H9 (cell line): ENCODE results near the gene HOMER3. TPM values are rescaled to one million over a fixed set of nuclear protein-coding genes. Genes with fewer than 3 reads are reported as not detected.

Experiments used
- DNase-seq: peaks from one replicate; pipeline ENCODE4 v3.0.0-alpha.2; 2017
- H2AFZ ChIP-seq: one replicate; pipeline ENCODE4 v1.6.1; 2013; ENCODE audit warnings: mild to moderate bottlenecking, low read length, control low read depth, moderate library complexity
- H2AK5ac ChIP-seq: 2 replicates; pipeline ENCODE4 v1.6.1; 2013; ENCODE audit warnings: low read length, control low read depth, mixed read lengths; ENCODE audit not compliant: insufficient read length
- H2BK120ac ChIP-seq: one replicate; pipeline ENCODE4 v1.6.1; 2013; ENCODE audit warnings: low read depth, mild to moderate bottlenecking, low read length, control low read depth, inconsistent platforms; ENCODE audit not compliant: poor library complexity, severe bottlenecking
- H2BK12ac ChIP-seq: 2 replicates; pipeline ENCODE4 v1.6.1; 2013; ENCODE audit warnings: low read length, control low read depth, mixed read lengths, low read depth; ENCODE audit not compliant: insufficient read length
- H2BK15ac ChIP-seq: 2 replicates; pipeline ENCODE4 v1.6.1; 2013; ENCODE audit warnings: low read depth, low read length, control low read depth
- H2BK20ac ChIP-seq: one replicate; pipeline ENCODE4 v1.6.1; 2013; ENCODE audit warnings: low read depth, mild to moderate bottlenecking, low read length, control low read depth, inconsistent platforms; ENCODE audit not compliant: poor library complexity, severe bottlenecking
- H2BK5ac ChIP-seq: 2 replicates; pipeline ENCODE4 v1.6.1; 2013; ENCODE audit warnings: low read length, control low read depth, mixed read lengths; ENCODE audit not compliant: insufficient read length
- H3K14ac ChIP-seq: 2 replicates; pipeline ENCODE4 v1.6.1; 2013; ENCODE audit warnings: low read length, control low read depth; ENCODE audit not compliant: insufficient read depth
- H3K18ac ChIP-seq: 2 replicates; pipeline ENCODE4 v1.6.1; 2013; ENCODE audit warnings: low read depth, mild to moderate bottlenecking, mixed read lengths, low read length, control low read depth; ENCODE audit not compliant: insufficient read length
- H3K23ac ChIP-seq: 2 replicates; pipeline ENCODE4 v1.6.1; 2013; ENCODE audit warnings: low read length, control low read depth, mixed read lengths, low read depth; ENCODE audit not compliant: insufficient read length
- H3K23me2 ChIP-seq: 2 replicates; pipeline ENCODE4 v1.6.1; 2013; ENCODE audit warnings: low read depth, mild to moderate bottlenecking, mixed read lengths, low read length, control low read depth; ENCODE audit not compliant: insufficient read length, poor library complexity, severe bottlenecking
- H3K27ac ChIP-seq: 2 replicates; pipeline ENCODE4 v1.5.1; 2013; ENCODE audit warnings: low read length, control low read depth, mixed read lengths, low read depth; ENCODE audit not compliant: insufficient read length
- H3K27me3 ChIP-seq: 2 replicates; pipeline ENCODE4 v1.6.1; 2013; ENCODE audit warnings: low read length, control low read depth, inconsistent platforms; ENCODE audit not compliant: insufficient read depth
- H3K4ac ChIP-seq: 2 replicates; pipeline ENCODE4 v1.6.1; 2013; ENCODE audit warnings: low read depth, mild to moderate bottlenecking, control low read depth, inconsistent platforms, low read length, moderate library complexity
- H3K4me1 ChIP-seq: 2 replicates; pipeline ENCODE4 v1.6.1; 2013; ENCODE audit warnings: low read length, control low read depth, inconsistent platforms; ENCODE audit not compliant: insufficient read depth
- H3K4me2 ChIP-seq: 2 replicates; pipeline ENCODE4 v1.6.1; 2013; ENCODE audit warnings: low read length, control low read depth, mixed read lengths; ENCODE audit not compliant: insufficient read length, insufficient read depth
- H3K56ac ChIP-seq: 2 replicates; pipeline ENCODE4 v1.6.1; 2013; ENCODE audit warnings: low read depth, mild to moderate bottlenecking, mixed read lengths, low read length, control low read depth; ENCODE audit not compliant: insufficient read length
- H3K79me1 ChIP-seq: 2 replicates; pipeline ENCODE4 v1.6.1; 2013; ENCODE audit warnings: low read depth, mild to moderate bottlenecking, moderate library complexity, low read length, control low read depth, inconsistent platforms; ENCODE audit not compliant: insufficient read depth, poor library complexity, severe bottlenecking
- H3K79me2 ChIP-seq: 2 replicates; pipeline ENCODE4 v1.6.1; 2013; ENCODE audit warnings: low read length, control low read depth, inconsistent platforms; ENCODE audit not compliant: insufficient read depth
- H3K9ac ChIP-seq: 2 replicates; pipeline ENCODE4 v1.6.1; 2013; ENCODE audit warnings: low read length, control low read depth, mixed read lengths; ENCODE audit not compliant: insufficient read length; ENCODE audit errors: extremely low read depth
- H3K9me3 ChIP-seq: one replicate; pipeline ENCODE4 v1.6.1; 2013; ENCODE audit warnings: low read depth, low read length, inconsistent platforms; ENCODE audit not compliant: control insufficient read depth
- H3T11ph ChIP-seq: one replicate; pipeline ENCODE4 v1.6.1; 2013; ENCODE audit warnings: mild to moderate bottlenecking, low read length, control low read depth, inconsistent platforms
- H4K20me1 ChIP-seq: one replicate; pipeline ENCODE4 v1.6.1; 2013; ENCODE audit not compliant: control insufficient read depth, insufficient read length, insufficient read depth
- H4K5ac ChIP-seq: 2 replicates; pipeline ENCODE4 v1.6.1; 2013; ENCODE audit warnings: low read depth, mild to moderate bottlenecking, mixed read lengths, low read length, control low read depth; ENCODE audit not compliant: insufficient read length
- H4K8ac ChIP-seq: replicated peaks from 2 replicates; pipeline ENCODE4 v1.6.1; 2013; ENCODE audit warnings: low read length, control low read depth, mixed read lengths, low read depth; ENCODE audit not compliant: insufficient read length
- H4K91ac ChIP-seq: 2 replicates; pipeline ENCODE4 v1.6.1; 2013; ENCODE audit warnings: low read depth, mild to moderate bottlenecking, moderate library complexity, mixed read lengths, low read length, control low read depth; ENCODE audit not compliant: insufficient read length
- H3K27ac Mint-ChIP-seq, 3 experiments: 2 replicates in 2 of 3; 3 replicates in 1 of 3; pipeline ENCODE4 v1.8.0; 2020 to 2021; ENCODE audit warnings: mixed read lengths in 3 of 3, mild to moderate bottlenecking in 1 of 3, moderate library complexity in 1 of 3
- H3K27me3 Mint-ChIP-seq: 2 replicates; pipeline ENCODE4 v1.8.0; 2021; ENCODE audit warnings: low read depth, mild to moderate bottlenecking, moderate library complexity, mixed read lengths
- H3K36me3 Mint-ChIP-seq, 3 experiments: 2 replicates in 2 of 3; 3 replicates in 1 of 3; pipeline ENCODE4 v1.8.0; 2020 to 2021; ENCODE audit warnings: low read depth in 3 of 3, mixed read lengths in 3 of 3; ENCODE audit not compliant: insufficient read depth in 1 of 3
- H3K4me1 Mint-ChIP-seq, 2 experiments: 2 replicates each; pipeline ENCODE4 v1.8.0; 2020; ENCODE audit warnings: mixed read lengths in 2 of 2
- H3K4me3 Mint-ChIP-seq, 2 experiments: 2 replicates in 1 of 2; 3 replicates in 1 of 2; pipeline ENCODE4 v1.8.0; 2020 to 2021; ENCODE audit warnings: mild to moderate bottlenecking in 2 of 2, mixed read lengths in 2 of 2, moderate library complexity in 1 of 2
- H3K9me3 Mint-ChIP-seq, 2 experiments: 2 replicates in 1 of 2; 3 replicates in 1 of 2; pipeline ENCODE4 v1.8.0; 2020; ENCODE audit warnings: mild to moderate bottlenecking in 2 of 2, mixed read lengths in 2 of 2, moderate library complexity in 1 of 2
- CTCF ChIP-seq: fragments of 200-600 bp; sonication (generic); conservative IDR thresholded peaks from 3 replicates; pipeline ENCODE4 v1.8.0; 2021; ENCODE audit warnings: antibody characterized with exemption, mild to moderate bottlenecking
- WGBS: extraction: QIAGEN DNeasy Blood & Tissue Kit; methylation state at CpG from one replicate; pipeline ENCODE4 v1.1.7; 2013; ENCODE audit warnings: missing lambda C conversion rate, low lambda C conversion rate, mixed read lengths; ENCODE audit not compliant: insufficient read length; ENCODE audit errors: extremely low coverage; 5-methylcytosine and 5-hydroxymethylcytosine counted together
- total RNA-seq: library from RNA; stranded (reverse); gene quantifications from 2 replicates; pipeline ENCODE4 v1.2.1, GENCODE V29; 2021

Gene HOMER3
- total RNA-seq, 1 experiment from 2014 or later: 20.2 TPM

GRCh38 chr19:18912933-18913332 lies 28.1 kb downstream of the HOMER3 start:
- no peaks in the 10 kb centered on the region for H4K20me1 ChIP-seq

More at GRCh38 chr19:18912933-18913332, 28.1 kb downstream of the HOMER3 start:
- Histone ChIP-seq H3K27me3 (no peaks in the 10 kb centered on the region), H3K9me3 (no peaks in the 10 kb centered on the region), H3K56ac (no peak overlapping the region), H2BK5ac (no peak overlapping the region), H3K9ac (no peak overlapping the region), H3K14ac (no peak overlapping the region), H3K23me2 (no peaks in the 10 kb centered on the region), H2AK5ac (no peak overlapping the region), H3K23ac (no peak overlapping the region), H2BK120ac (no peak overlapping the region), H3K4me2 (no peak overlapping the region), H3K27ac (no peak overlapping the region), H2BK20ac (no peak overlapping the region), H4K5ac (no peak overlapping the region), H3T11ph (no peak overlapping the region), H2BK15ac (no peak overlapping the region), H3K4ac (no peak overlapping the region), H4K8ac (no peak overlapping the region), H3K79me2 (no peaks in the 10 kb centered on the region; the same call in 1 of the 2 replicates), H2AFZ (no peak overlapping the region), H3K18ac (no peak overlapping the region), H4K91ac (no peak overlapping the region), H3K4me1 (no peaks in the 10 kb centered on the region), H3K79me1 (no peaks in the 10 kb centered on the region), H2BK12ac (no peak overlapping the region)
- peaks cover 15 to 32% (median 26%) of the 10 kb centered on the region in 3 experiments; a peak in 6 of 7 replicates for H3K36me3 Mint-ChIP-seq
- H3K27ac Mint-ChIP-seq: peak overlapping the region in 1 of 3 experiments; percentile 31; a peak in 1 of 7 replicates
- H3K4me3 Mint-ChIP-seq: no peak overlapping the region
- DNase-seq: no peak
- no CpG with 5 or more reads among the region's 14 CpGs for WGBS
- H3K4me1 Mint-ChIP-seq: peaks cover 0 to 4% of the 10 kb centered on the region in 2 experiments; a peak in 3 of 4 replicates
- no peak for TF ChIP-seq CTCF
- no peaks in the 10 kb centered on the region for H3K9me3 Mint-ChIP-seq
- H3K27me3 Mint-ChIP-seq: no peaks in the 10 kb centered on the region
